Testis (tissue), 2 donors: Measurements from ENCODE around the gene C17orf67.

Experiments
- CTCF ChIP-seq, 3 experiments: fragments of 450-650 bp in 2 of 3; fragments of 200-600 bp in 1 of 3; sonication (generic) in 1 of 3; IDR thresholded peaks; one replicate each; pipeline ENCODE4 v1.5.1; 2016 to 2019; ENCODE audit warnings: antibody characterized with exemption in 3 of 3, mild to moderate bottlenecking in 2 of 3, moderate library complexity in 1 of 3
- POLR2A ChIP-seq: fragments of 450-650 bp; IDR thresholded peaks from one replicate; pipeline ENCODE4 v1.6.1; 2017; ENCODE audit warnings: antibody characterized with exemption, mild to moderate bottlenecking, moderate library complexity

GRCh38 chr17:56835264-56835585 lies 1.5 kb upstream of the C17orf67 start:
- no peak for TF ChIP-seq CTCF (IDR thresholded peaks at IDR 0.05)
- TF ChIP-seq POLR2A: no peak
